GM19193 (cell line): ENCODE data around the gene CACNA1C.

Experiments
- POLR2A ChIP-seq: IDR thresholded peaks from 4 replicates; pipeline ENCODE4 v1.6.1; 2011; ENCODE audit not compliant: insufficient read depth, insufficient read length; ENCODE audit errors: extremely low read depth

The CACNA1C gene

DNA sequence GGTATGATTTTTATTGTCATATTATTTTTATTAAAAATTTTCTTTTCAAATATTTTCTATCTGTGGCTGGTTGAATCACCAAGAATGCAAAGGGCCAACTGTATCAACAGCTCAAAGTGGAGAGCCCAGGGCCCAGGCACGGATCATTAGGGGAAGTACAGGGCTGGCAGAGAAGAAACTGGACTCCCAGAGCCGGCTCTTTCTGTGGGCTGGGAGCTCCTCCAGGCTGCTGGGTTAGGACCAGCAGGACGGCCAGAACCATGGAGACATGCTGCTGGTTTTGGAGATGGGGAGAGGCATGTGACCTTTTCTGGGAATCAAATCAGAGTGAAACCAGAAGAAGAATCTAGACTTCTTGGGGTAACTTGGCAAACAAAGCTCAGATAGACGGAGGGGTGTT is 220.5 kb downstream of the CACNA1C start:
- no peak for TF ChIP-seq POLR2A

- no peak for TF ChIP-seq POLR2A
These were observed 221.0 kb downstream of the CACNA1C start for GRCh38 chr12:2273751-2274150.

GRCh38 chr12:2274733-2275132 is 221.9 kb downstream of the CACNA1C start:
- no peak for TF ChIP-seq POLR2A

DNA sequence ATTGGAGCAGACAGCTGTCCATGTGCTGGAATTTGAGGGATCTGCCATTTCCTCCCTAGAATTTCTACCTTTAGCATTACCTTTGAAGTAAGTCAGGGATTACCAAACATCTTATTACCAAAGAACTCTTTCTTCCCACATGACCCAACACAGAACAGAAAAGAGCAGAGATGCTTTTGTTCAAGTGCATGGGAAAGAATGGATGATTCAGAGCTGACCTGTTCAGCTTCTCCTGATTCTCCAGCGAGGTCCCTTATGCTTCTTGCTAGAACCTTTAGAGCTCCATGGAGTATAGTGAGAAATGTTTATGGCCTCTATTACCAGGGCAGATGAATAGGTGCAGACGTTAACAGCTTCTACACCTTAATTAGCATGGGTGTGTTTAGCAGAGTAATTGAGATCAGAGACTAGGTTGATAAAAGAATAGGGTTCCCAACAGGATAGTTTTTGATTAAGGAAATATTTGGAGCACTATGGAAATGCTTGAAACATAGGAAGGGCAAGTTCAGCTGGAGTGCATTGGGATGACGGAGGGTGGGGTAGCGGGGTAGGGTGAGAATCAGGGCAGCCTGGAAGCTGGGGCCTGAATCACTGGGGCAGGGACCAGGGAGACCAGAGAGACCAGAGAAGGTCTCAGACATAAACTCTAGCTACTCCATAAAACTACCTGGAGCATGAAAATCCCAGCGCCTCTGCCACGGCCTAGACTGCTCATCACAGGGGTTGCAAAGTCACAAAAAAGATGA is 223.7 kb downstream of the CACNA1C start:
- TF ChIP-seq POLR2A: no peak

DNA sequence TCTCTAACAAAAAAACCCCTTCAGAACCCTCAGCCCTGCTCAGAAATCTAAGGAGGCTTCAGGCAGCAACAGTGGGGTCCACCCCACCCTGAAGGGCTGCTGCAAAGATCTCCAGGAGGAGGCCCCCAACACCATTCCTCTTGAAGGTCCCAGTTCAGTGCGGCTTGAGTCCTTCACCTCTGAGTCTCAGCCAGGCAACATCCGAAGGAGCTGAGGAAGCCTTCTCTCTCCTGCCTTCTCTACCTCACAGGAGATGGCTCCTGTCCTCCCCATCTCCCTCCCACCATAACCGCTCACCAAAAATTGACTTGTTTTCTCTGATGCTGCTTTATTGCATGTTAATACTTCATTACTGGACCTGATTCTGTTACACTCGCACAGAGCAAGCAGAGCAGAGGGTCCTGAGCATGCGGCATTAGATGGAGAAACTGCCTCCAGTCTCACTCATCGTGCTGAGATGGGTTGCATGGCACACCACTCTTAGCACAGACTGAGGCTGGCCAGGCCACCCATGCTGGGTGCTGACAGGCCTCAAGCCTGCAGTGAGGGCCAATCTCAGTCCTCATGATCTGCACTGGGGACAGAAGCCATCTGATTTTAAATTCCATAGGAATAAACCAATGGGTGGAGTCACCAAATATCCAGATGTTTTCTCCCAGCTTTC is 224.8 kb downstream of the CACNA1C start:
- TF ChIP-seq POLR2A: no peak

GRCh38 chr12:2281446-2281845 is 228.7 kb downstream of the CACNA1C start:
- no peak for TF ChIP-seq POLR2A

GRCh38 chr12:2282318-2282717 is 229.5 kb downstream of the CACNA1C start:
- no peak for TF ChIP-seq POLR2A

DNA sequence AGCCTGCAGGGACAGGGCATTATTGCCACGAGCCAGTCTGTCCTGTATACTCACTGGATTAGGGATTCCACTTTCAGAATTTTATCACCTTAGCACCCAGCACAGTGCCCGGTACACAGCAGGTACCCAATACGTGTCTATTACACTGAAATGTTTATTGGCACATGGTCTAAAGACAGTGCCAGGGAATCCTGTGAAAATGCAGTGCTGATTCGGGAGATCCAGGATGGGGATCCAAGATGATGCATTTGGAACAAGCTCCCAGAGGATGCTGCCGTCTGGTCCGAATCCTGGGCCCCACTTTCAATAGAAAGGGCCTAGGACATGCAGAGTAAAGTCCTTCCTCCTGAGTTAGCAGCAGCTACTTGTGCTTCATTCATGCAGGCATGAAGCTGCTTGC is 230.7 kb downstream of the CACNA1C start:
- no peak for TF ChIP-seq POLR2A

- no peak for TF ChIP-seq POLR2A
These were observed 231.1 kb downstream of the CACNA1C start for GRCh38 chr12:2283916-2284315.

DNA sequence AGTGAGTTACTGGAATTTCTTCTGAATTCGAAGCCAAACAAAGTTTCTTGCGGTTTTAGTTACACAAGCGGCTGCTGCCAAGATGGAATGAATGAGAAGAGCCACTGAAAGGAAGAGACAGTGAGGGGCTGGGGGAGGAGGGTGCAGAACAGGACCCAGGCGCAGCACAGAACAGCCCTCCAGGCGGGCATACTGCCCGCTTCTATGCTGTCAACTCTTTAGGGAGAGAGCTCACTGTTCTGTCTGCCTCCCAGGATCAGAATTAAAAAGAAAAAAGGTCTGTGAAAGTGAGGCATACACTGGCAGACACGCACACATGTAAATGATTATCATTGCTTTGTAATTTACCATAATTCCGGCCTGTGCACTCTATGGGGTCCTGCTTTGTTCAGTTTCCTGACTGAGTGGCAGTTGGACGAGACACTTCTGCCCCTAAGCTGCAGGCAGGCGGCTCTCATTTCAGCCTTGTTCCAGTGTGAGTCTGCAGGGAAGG is 231.6 kb downstream of the CACNA1C start:
- no peak for TF ChIP-seq POLR2A

- no peak for TF ChIP-seq POLR2A
These were observed 232.1 kb downstream of the CACNA1C start for GRCh38 chr12:2284857-2285256.

- no peak for TF ChIP-seq POLR2A
These were observed 232.7 kb downstream of the CACNA1C start for GRCh38 chr12:2285462-2285861.

DNA sequence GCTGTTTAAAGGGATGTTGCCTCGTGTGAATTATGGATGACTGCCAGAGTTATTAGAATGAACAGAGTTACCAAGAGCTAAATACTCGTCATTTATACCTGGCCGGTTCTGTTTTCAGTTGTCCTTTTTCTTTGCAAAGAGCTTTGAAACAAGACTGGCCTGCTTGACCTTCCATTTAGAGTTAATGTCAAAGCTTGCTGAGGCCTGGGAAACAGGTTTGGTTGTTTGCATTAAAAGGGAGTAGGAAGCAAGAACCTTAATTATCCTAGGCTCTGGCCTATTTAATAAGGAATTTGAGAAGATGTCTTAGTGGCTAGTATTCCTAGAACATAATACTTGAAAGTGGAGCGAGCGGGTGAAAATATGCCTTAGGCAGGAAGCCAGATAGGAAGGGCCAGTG is 233.3 kb downstream of the CACNA1C start:
- no peak for TF ChIP-seq POLR2A

DNA sequence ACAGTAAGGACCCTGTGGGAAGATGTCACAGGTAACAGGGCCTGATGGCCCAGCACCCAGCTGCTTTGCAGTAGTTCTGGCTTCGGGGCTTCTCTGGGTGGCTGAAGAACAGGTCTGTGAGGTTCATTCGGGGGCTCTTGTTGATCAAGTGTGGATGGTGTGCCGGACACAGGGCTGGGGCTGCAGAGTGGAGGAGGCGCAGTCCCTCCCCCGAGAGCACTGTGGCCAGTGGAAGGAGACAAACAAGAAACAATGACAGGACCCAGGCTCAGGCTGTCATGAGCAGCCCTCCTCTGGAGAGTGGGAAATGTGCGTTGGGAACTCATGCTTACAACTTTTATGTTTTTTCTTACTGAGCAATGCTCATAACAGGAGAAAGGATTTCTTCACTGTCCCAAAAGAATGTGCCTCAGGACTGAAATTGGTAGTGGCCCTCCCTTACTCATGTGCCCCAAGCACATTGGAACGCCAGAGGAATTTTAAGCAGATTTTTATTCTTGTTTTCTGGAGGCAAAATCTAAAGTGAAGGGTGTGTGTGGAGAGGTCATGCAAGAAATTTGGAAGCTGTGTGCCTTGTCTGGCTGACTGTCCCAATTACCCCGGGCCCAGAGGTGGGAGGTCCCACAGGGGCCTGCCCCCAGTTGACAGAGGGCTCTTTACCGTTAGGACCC is 233.8 kb downstream of the CACNA1C start:
- TF ChIP-seq POLR2A: no peak

GRCh38 chr12:2287151-2287550 is 234.4 kb downstream of the CACNA1C start:
- no peak for TF ChIP-seq POLR2A

- TF ChIP-seq POLR2A: no peak
These were observed 234.8 kb downstream of the CACNA1C start for GRCh38 chr12:2287589-2287988.

DNA sequence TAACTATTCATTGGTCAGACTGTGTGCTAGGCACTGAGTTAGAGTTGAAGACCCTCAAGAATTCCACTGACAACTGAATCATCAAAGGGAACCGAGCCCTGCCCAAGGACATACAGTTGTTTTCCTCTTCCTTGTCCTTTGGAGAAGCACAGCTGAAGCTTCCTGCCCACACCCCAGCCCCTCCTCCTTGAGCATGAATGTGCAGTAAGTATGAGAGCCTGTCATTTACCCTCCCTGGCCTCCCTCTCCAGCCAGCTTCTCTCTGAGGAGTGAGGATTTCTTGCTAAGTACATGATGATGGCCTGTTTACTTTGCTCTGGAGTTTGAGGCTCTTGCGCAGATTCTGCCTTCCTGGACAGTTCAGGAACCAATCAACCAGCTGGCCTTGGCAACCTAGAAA is 235.2 kb downstream of the CACNA1C start:
- no peak for TF ChIP-seq POLR2A

- TF ChIP-seq POLR2A: no peak
These were observed 235.7 kb downstream of the CACNA1C start for GRCh38 chr12:2288471-2288870.
